Cardiac muscle cell (in vitro differentiated cells and primary cell): ENCODE results near the gene FIGN. TPM values are rescaled to one million over a fixed set of nuclear protein-coding genes. Genes with fewer than 3 reads are reported as not detected.

Experiments used
- DNase-seq, 2 donors: peaks; one replicate each; pipeline versions ENCODE4 v3.0.0 to v3.0.0-alpha.2; 2010 to 2017; ENCODE audit warnings: low read depth in 1 of 2, low spot score in 1 of 2
- H3K27ac ChIP-seq: fragments of 200-600 bp; sonication (generic); 2 replicates; pipeline ENCODE4 v1.5.1; 2016
- H3K27me3 ChIP-seq: fragments of 200-600 bp; sonication (generic); 2 replicates; pipeline ENCODE4 v1.6.0; 2016; ENCODE audit warnings: control low read depth
- H3K36me3 ChIP-seq: fragments of 200-600 bp; sonication (generic); 2 replicates; pipeline ENCODE4 v1.5.1; 2016; ENCODE audit warnings: control low read depth
- H3K4me1 ChIP-seq: fragments of 200-600 bp; sonication (generic); 2 replicates; pipeline ENCODE4 v1.8.1; 2017; ENCODE audit warnings: low read depth, mild to moderate bottlenecking, mixed run types
- H3K4me3 ChIP-seq: fragments of 200-600 bp; sonication (generic); 2 replicates; pipeline ENCODE4 v1.5.1; 2016; ENCODE audit warnings: mild to moderate bottlenecking
- H3K9me3 ChIP-seq: fragments of 200-600 bp; sonication (generic); 2 replicates; pipeline ENCODE4 v1.5.1; 2017; ENCODE audit warnings: low read depth, mild to moderate bottlenecking, control low read depth
- CTCF ChIP-seq: IDR thresholded peaks from 2 replicates; pipeline ENCODE4 v1.5.1; 2012; ENCODE audit warnings: low read depth, mild to moderate bottlenecking, low read length
- polyA plus RNA-seq: library from polyadenylated mRNA; unstranded; fragments of >200 nt; fragmentation: Nextera tagmentation; extraction: Ambion mirVana; gene quantifications from 2 replicates; pipeline ENCODE4 v1.2.1, GENCODE V29; 2016
- total RNA-seq: library from RNA; depleted of rRNA; stranded (reverse); fragments of >200 nt; gene quantifications from 2 replicates; pipeline ENCODE4 v1.2.3, GENCODE V29; 2016

Gene FIGN
- total and polyA plus RNA-seq, 2 experiments from 2014 or later, result 12.6 to 51.0 TPM

- H3K4me3 ChIP-seq, result no peak overlapping the region
- no peak for DNase-seq
- no peaks in the 10 kb centered on the region for H3K27me3 ChIP-seq
- H3K27ac ChIP-seq, result no peak overlapping the region
- TF ChIP-seq CTCF, result no peak
- H3K9me3 ChIP-seq, result no peaks in the 10 kb centered on the region
- no peaks in the 10 kb centered on the region for H3K4me1 ChIP-seq
- no peaks in the 10 kb centered on the region for H3K36me3 ChIP-seq
Measured at GRCh38 chr2:163753726-163754125, 17.9 kb upstream of the FIGN start.

- Histone ChIP-seq H3K4me3 (no peak overlapping the region), H3K27me3 (no peaks in the 10 kb centered on the region), H3K36me3 (no peaks in the 10 kb centered on the region), H3K4me1 (no peaks in the 10 kb centered on the region), H3K9me3 (no peaks in the 10 kb centered on the region), H3K27ac (no peak overlapping the region)
- no peak for TF ChIP-seq CTCF
- DNase-seq, result no peak
Measured at GRCh38 chr2:163752267-163752666, 16.5 kb upstream of the FIGN start.

- Histone ChIP-seq H3K4me3 (no peak overlapping the region), H3K27ac (no peak overlapping the region), H3K4me1 (no peaks in the 10 kb centered on the region), H3K27me3 (no peaks in the 10 kb centered on the region), H3K9me3 (no peaks in the 10 kb centered on the region), H3K36me3 (no peaks in the 10 kb centered on the region)
- no peak for TF ChIP-seq CTCF
- no peak for DNase-seq
Measured at GRCh38 chr2:163751696-163752095, 15.9 kb upstream of the FIGN start.

GRCh38 chr2:163748420-163748819, 12.6 kb upstream of the FIGN start:
- Histone ChIP-seq H3K27ac (no peak overlapping the region), H3K4me1 (no peaks in the 10 kb centered on the region), H3K4me3 (no peak overlapping the region), H3K27me3 (no peaks in the 10 kb centered on the region), H3K36me3 (no peaks in the 10 kb centered on the region), H3K9me3 (no peaks in the 10 kb centered on the region)
- no peak for TF ChIP-seq CTCF
- DNase-seq, result no peak

- DNase-seq, result no peak
- no peaks in the 10 kb centered on the region for H3K27me3 ChIP-seq
- no peak for TF ChIP-seq CTCF
- H3K36me3 ChIP-seq, result no peaks in the 10 kb centered on the region
- H3K4me3 ChIP-seq, result no peak overlapping the region
- H3K4me1 ChIP-seq, result peaks cover 10% of the 10 kb centered on the region
- no peaks in the 10 kb centered on the region for H3K9me3 ChIP-seq
- H3K27ac ChIP-seq, result no peak overlapping the region
Measured at GRCh38 chr2:163741435-163741834, 5.6 kb upstream of the FIGN start.

GRCh38 chr2:163737563-163737962, 1.8 kb upstream of the FIGN start:
- no peaks in the 10 kb centered on the region for H3K36me3 ChIP-seq
- H3K4me3 ChIP-seq, result peak overlapping the region; percentile 98
- no peak for DNase-seq
- no peak for TF ChIP-seq CTCF
- H3K27ac ChIP-seq, result peak overlapping the region; percentile 100
- H3K27me3 ChIP-seq, result no peaks in the 10 kb centered on the region
- peaks cover 16% of the 10 kb centered on the region for H3K4me1 ChIP-seq
- no peaks in the 10 kb centered on the region for H3K9me3 ChIP-seq
